ENCODE measurements around the gene ZNF609. TPM values are rescaled to one million over a fixed set of nuclear protein-coding genes. Genes with fewer than 3 reads are reported as not detected.

ZNF609 gene
- total RNA-seq, 1 experiment from 2014 or later = 12.1 TPM

- DNase-seq (ENCODE audit: low read depth) = no peak
Observed at GRCh38 chr15:64503197-64503596, 42.8 kb downstream of the ZNF609 start.

GRCh38 chr15:64503640-64504039 is 43.3 kb downstream of the ZNF609 start:
- no peak for DNase-seq (ENCODE audit: low read depth)

GRCh38 chr15:64507293-64507802 is 47.0 kb downstream of the ZNF609 start:
- peak; percentile 38 for DNase-seq (ENCODE audit: low read depth)

- DNase-seq (ENCODE audit: low read depth) = no peak
Observed at GRCh38 chr15:64507845-64508244, 47.5 kb downstream of the ZNF609 start.

- no peak for DNase-seq (ENCODE audit: low read depth)
Observed at GRCh38 chr15:64513823-64514222, 53.4 kb downstream of the ZNF609 start.

DNA sequence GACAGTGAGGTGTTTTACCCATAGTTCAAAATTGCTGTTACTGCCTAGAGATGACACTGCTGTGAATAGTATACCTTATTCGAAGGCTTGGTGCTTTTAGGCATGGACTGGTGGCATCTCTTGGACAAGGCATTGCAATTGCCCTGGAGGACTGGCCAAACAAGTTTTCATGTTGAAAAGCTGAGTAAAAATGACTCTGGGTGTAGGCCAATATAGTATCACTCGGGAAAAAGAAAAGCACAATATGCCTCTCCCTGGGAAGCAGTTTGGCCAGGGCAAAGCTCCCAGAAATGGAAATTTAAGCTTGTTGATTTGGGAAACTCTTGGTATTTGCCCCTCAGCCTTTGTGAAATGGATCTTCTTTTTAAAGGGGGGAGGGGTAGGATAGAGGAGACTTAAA is 54.8 kb downstream of the ZNF609 start:
- DNase-seq (ENCODE audit: low read depth) = no peak

DNA sequence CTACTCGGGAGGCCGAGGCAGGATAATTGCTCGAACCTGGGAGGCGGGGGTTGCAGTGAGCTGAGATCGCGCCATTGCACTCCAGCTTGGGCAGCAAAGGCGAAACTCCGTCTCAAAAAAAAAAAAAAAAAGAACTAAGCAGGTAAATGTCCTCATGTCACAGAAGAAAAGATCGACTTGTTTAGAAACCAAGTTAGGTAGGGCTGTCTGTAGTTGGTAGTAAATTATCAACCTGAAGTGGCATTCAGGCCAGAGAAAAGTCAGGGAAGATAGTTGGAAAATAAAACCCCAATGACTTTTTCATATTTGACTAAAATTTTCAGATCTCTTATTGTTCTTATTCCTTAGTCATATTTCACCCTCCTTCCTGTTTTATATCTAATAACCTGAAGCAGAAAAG is 55.4 kb downstream of the ZNF609 start:
- no peak for DNase-seq (ENCODE audit: low read depth)

DNA sequence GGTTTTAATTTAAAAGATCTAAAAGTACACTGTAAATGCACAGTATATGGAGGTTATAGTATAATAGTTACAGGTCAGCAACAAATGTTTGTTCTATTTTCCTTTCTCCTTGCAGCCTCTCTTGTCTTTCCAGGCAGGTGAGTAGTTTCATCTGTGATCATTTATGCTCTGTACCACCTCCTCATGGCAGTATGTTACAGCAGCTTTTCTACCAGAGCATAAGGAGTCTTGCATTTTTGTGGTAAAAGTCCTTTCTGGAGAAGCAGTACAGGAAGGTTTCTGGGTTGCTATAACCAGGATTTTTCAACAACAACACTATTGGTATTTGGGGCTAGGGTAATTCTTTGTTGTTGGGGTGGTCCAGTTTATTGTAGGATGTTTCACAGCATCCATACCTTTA is 59.5 kb downstream of the ZNF609 start:
- no peak for DNase-seq (ENCODE audit: low read depth)

- peak; percentile 17 for DNase-seq (ENCODE audit: low read depth)
Observed at GRCh38 chr15:64521201-64521600, 60.8 kb downstream of the ZNF609 start.

DNA sequence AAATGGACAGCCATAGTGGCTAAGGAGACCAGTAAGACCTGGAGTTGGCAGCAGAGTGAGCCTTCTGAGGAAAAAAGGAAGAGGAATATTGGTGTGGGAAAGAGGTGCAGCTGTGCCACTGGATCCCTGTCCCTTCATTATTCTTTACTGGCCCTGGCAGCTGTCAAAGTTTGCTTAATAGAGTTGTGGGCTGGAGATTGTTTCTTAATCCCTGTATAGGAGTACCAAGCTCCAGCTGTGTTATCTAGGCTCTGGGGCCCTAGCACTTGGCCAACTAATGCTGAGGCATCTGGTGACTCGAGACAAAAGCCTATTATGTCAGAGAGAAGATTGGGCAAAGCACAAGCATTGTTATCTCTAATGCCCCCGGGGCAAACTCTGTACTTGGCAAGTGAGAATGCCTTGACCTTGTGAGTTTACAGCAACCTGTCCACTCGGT is 61.4 kb downstream of the ZNF609 start:
- peak; percentile 98 for DNase-seq (ENCODE audit: low read depth)

DNA sequence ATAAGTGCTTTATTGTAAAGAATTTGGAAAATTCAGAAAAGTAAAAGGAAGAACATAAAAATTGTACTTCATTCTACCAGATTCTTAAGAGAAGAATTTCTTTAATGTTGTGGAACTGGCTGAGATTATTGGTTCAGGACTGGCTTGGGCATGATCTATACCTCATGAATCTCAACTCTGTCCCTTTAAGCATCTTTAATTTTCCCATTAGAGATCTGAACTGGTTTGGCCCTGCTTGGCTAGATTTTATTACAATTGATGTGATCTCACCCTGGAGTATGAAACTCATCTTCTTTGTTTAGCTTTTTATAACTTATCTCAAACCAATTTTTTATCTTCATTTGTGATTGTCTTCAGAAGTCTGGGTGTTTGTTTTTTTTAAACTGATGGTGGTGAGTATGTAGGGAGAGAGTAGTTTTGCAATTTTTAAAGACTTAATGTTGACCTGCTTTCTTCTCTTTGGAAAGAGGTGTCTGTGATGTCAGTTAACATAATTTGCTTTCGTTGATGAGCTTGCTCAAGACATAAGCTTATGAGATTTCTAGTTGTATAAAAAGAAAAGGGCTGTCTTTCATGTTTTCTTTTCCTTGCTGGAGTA is 61.9 kb downstream of the ZNF609 start:
- no peak for DNase-seq (ENCODE audit: low read depth)

GRCh38 chr15:64523240-64523639 is 62.9 kb downstream of the ZNF609 start:
- no peak for DNase-seq (ENCODE audit: low read depth)

GRCh38 chr15:64524778-64525177 is 64.4 kb downstream of the ZNF609 start:
- DNase-seq (ENCODE audit: low read depth) = peak; percentile 23

DNA sequence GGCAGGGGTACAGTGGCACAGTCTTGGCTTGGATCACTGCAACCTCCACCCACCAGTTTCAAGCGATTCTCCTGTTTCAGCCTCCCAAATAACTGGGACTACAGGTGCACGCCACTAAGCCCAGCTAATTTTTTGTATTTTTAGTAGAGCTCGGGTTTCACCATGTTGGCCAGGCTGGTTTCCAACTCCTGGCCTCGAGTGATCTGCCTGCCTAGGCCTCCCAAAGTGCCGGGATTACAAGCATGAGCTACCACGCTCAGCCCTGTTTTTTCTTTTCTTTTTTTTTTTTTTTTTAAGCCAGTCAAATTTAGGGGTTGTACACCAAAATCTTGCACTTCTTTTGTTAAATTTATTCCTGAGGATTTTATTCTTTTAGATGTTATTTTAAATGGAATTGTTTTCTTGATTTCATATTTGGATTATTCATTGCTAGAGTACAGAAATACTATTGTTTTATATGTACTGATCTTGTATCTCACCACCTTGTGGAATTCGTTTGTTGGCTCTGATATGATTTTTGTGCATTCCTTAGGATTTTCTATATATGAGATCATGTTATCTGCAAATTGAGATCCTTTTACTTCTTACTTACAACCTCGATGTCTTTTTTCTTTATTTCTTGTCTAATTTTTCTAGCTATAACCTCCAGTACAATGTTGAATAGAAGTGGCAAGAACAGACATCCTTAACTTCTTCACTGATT is 65.6 kb downstream of the ZNF609 start:
- no peak for DNase-seq (ENCODE audit: low read depth)

- DNase-seq (ENCODE audit: low read depth) = peak; percentile 76
Observed at GRCh38 chr15:64527263-64527984, 67.0 kb downstream of the ZNF609 start.

- DNase-seq (ENCODE audit: low read depth) = no peak
Observed at GRCh38 chr15:64528871-64529270, 68.5 kb downstream of the ZNF609 start.

- DNase-seq (ENCODE audit: low read depth) = no peak
Observed at GRCh38 chr15:64530472-64530871, 70.1 kb downstream of the ZNF609 start.

GRCh38 chr15:64530918-64531317 is 70.5 kb downstream of the ZNF609 start:
- no peak for DNase-seq (ENCODE audit: low read depth)

DNA sequence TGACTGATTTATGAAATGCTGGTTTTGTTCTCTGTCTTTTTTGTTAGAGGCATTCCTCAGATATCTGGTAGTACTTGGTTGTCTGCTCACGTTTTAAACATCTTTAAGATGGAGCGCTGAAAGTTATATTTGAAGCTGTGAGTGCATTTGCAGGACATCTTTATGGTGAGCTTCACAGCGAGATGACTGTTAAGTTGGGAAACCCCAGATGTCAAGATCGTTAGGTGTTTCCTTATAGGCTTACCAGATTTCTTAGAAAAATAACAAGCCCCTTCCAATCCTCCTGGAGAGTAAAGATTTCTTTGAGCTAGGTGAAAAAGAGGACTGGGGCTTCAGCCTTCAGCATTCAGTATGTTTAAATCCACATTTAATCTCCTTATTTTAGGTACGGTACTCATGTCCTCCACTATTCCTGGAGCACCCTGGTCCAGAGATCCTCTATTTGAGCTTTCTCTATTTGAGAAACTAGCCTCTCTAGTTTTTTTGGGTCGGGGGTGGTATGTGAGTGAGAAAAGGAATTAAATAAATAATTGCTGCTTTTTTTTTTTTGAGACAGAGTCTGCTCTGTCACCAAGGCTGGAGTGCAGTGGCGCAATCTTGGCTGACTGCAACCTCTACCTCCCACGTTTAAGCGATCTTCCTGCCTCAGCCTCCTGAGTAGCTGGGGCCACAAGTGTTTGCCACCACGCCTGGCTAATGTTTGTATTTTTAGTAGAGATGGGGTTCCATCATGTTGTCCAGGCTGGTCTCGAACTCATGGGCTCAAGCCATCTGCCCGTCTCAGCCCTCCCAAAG is 72.3 kb downstream of the ZNF609 start:
- no peak for DNase-seq (ENCODE audit: low read depth)

DNA sequence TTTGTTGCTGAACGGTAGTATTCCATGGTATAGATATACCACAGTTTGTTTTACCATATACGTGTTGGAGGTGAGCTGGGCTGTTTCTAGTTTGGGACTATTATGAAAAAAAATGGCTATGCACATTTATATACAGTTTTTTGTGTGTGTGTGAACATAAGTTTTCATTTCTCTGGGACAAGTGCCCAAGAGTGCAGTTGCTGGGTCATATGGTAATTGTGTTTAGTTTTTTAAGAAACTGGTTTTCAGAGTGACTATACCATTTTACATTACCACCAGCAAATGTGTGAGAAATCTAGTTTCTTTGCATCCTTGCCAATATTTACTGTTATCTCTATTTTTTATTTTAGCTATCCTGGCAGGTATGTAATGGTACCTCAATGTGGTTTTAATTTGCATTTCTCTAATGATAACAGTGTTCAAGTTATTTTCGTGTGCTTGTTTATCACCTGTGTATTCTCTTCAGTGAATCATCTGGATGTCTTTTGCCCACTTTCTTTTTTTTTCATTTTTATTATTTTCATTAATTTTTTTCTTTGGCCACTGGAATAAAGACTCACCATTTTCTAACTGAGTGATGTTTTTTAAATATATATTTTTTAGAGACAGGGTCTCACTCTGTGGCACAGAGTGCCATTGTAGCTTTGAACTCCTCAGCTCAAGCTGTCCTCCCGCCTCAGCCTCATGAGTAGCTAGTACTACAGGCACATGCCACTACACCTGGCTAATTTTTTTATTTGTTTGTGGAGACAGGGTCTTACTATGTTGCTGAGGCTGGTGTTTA is 75.3 kb downstream of the ZNF609 start:
- no peak for DNase-seq (ENCODE audit: low read depth)

DNA sequence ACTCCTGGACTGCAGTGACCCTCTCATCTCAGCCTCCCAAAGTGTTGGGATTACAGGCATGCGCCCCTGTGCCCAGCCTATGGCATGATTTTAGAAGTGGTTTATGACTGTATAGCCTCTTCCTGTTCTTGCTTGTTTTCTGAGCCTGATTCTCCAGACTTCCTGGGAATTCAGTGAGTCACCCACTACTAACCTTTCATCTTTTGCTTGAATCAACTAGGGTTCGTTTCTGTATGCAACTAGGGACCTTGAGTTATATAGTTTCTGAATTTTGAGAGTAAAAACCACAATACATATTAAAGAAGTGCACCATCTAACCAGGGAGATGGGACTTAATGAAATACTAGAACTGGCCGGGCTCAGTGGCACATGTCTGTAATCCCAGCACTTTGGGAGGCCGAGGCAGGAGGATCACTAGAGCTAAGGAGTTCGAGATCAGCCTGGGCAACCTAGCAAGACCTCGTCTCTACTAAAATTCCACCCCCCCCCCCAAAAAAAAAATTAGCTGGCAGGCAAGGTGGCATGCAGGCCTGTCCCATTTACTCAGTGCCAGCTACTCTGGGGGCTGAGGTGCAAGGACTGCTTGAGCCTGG is 76.0 kb downstream of the ZNF609 start:
- DNase-seq (ENCODE audit: low read depth) = peak; percentile 88

Measured in RPMI7951 (cell line).